Keratinocyte (primary cell): Measurements from ENCODE around the gene ACOXL. TPM values are rescaled to one million over a fixed set of nuclear protein-coding genes. Genes with fewer than 3 reads are reported as not detected.

ENCODE experiments used
- DNase-seq: peaks from one replicate; pipeline ENCODE4 v3.0.0-alpha.2; 2011; ENCODE audit warnings: low read depth, missing footprints, low spot score
- FAIRE-seq: peaks from 2 replicates; lab custom pipeline; 2011; peaks lifted over from hg19 to GRCh38; lab: Jason Lieb, UNC
- H2AFZ ChIP-seq: 2 replicates; pipeline ENCODE4 v1.6.0; 2012; ENCODE audit warnings: low read length, control low read depth, inconsistent platforms; ENCODE audit not compliant: control insufficient read depth
- H3K27ac ChIP-seq: 2 replicates; pipeline ENCODE4 v1.5.1; 2011; ENCODE audit warnings: low read length; ENCODE audit not compliant: control insufficient read depth, insufficient read depth
- H3K27me3 ChIP-seq: 3 replicates; pipeline ENCODE4 v1.6.0; 2011; ENCODE audit warnings: low read length; ENCODE audit not compliant: control insufficient read depth, insufficient read depth; ENCODE audit errors: extremely low read depth
- H3K36me3 ChIP-seq, 2 experiments: 2 replicates in 1 of 2; 3 replicates in 1 of 2; pipeline ENCODE4 v1.5.1; 2011; ENCODE audit warnings: low read length in 2 of 2, mild to moderate bottlenecking in 1 of 2; ENCODE audit not compliant: control insufficient read depth in 2 of 2, insufficient read depth in 2 of 2; ENCODE audit errors: extremely low read depth in 1 of 2
- H3K4me1 ChIP-seq: 3 replicates; pipeline ENCODE4 v1.5.1; 2011; ENCODE audit warnings: low read length; ENCODE audit not compliant: control insufficient read depth, insufficient read depth; ENCODE audit errors: extremely low read depth
- H3K4me2 ChIP-seq: 3 replicates; pipeline ENCODE4 v1.6.0; 2011; ENCODE audit warnings: low read depth, low read length; ENCODE audit not compliant: control insufficient read depth, insufficient read depth; ENCODE audit errors: extremely low read depth
- H3K4me3 ChIP-seq, 3 experiments: fragments of 200-600 bp in 1 of 3; sonication (generic) in 1 of 3; 2 replicates in 2 of 3; 3 replicates in 1 of 3; pipeline ENCODE4 v1.5.1; 2011 to 2016; ENCODE audit warnings: low read length in 3 of 3, mild to moderate bottlenecking in 3 of 3, control low read depth in 2 of 3, inconsistent platforms in 1 of 3, low read depth in 1 of 3, mixed read lengths in 1 of 3, mixed run types in 1 of 3, moderate library complexity in 1 of 3; ENCODE audit not compliant: control insufficient read depth in 2 of 3, insufficient read depth in 2 of 3; ENCODE audit errors: extremely low read depth in 1 of 3
- H3K79me2 ChIP-seq: 2 replicates; pipeline ENCODE4 v1.6.0; 2012; ENCODE audit warnings: low read length; ENCODE audit not compliant: control insufficient read depth, insufficient read depth
- H3K9ac ChIP-seq: 3 replicates; pipeline ENCODE4 v1.6.0; 2011; ENCODE audit warnings: low read length; ENCODE audit not compliant: control insufficient read depth, insufficient read depth; ENCODE audit errors: extremely low read depth
- H3K9me1 ChIP-seq: 3 replicates; pipeline ENCODE4 v1.6.0; 2011; ENCODE audit warnings: low read length; ENCODE audit not compliant: control insufficient read depth, insufficient read depth; ENCODE audit errors: extremely low read depth
- H3K9me3 ChIP-seq: 2 replicates; pipeline ENCODE4 v1.5.1; 2012; ENCODE audit warnings: low read depth, low read length; ENCODE audit not compliant: control insufficient read depth
- H4K20me1 ChIP-seq: 3 replicates; pipeline ENCODE4 v1.6.0; 2011; ENCODE audit warnings: low read length; ENCODE audit not compliant: control insufficient read depth, insufficient read depth; ENCODE audit errors: extremely low read depth
- CTCF ChIP-seq, 3 experiments: IDR thresholded peaks in 1 of 3; conservative IDR thresholded peaks in 1 of 3; optimal IDR thresholded peaks in 1 of 3; 2 replicates in 2 of 3; 3 replicates in 1 of 3; pipeline versions ENCODE3 to v1.5.1; 2011; ENCODE audit warnings: low read length in 3 of 3, mild to moderate bottlenecking in 3 of 3, moderate library complexity in 2 of 3, control low read depth in 1 of 3, inconsistent platforms in 1 of 3; ENCODE audit not compliant: insufficient read depth in 2 of 3; ENCODE audit errors: extremely low read depth in 1 of 3
- EZH2 ChIP-seq: IDR thresholded peaks from one replicate; pipeline ENCODE4 v1.6.1; 2012; ENCODE audit warnings: inconsistent platforms, mild to moderate bottlenecking, low read length, moderate library complexity
- dilution Hi-C: fragments of 300-500 bp; cut with MboI; formaldehyde crosslinking; loops from one replicate; pipeline ENCODE4 v1.7.0; 2020; ENCODE audit warnings: low sequenced_read_pairs; ENCODE audit not compliant: extremely low pct_ligation_motif_present
- polyA plus RNA-seq, 5 experiments: library from polyadenylated mRNA; depleted of rRNA in 3 of 5; stranded (reverse) in 3 of 5; stranded (forward) in 1 of 5; unstranded in 1 of 5; fragments of >200 nt; gene quantifications; 1 replicate in 1 of 5; 2 replicates in 3 of 5; 3 replicates in 1 of 5; pipeline versions ENCODE4 v1.2.1 to v1.2.3, GENCODE V29; 2011 to 2012; ENCODE audit warnings: missing spikeins in 2 of 5, low read depth in 1 of 5, low replicate concordance in 1 of 5

ACOXL gene
- polyA plus RNA-seq, 1 donor (not counting 4 experiments of a cell fraction or from before 2014, with no cell fraction given): 0.04 TPM

- dilution Hi-C loops: no loop called here
- TF ChIP-seq EZH2: no peak
- TF ChIP-seq CTCF (optimal IDR thresholded peaks at IDR 0.05 in 1 of 3, IDR thresholded peaks at IDR 0.05 in 1 of 3, conservative IDR thresholded peaks at IDR 0.05 in 1 of 3; ENCODE audit: extremely low read depth in 1 of 3, insufficient read depth in 2 of 3, low read length in 3 of 3): no peak
- no peak overlapping the region for H3K9ac ChIP-seq
- H3K9me1 ChIP-seq: no peaks in the 10 kb centered on the region
- peaks cover 9% of the 10 kb centered on the region for H3K4me1 ChIP-seq
- peaks cover 0 to 4% of the 10 kb centered on the region in 2 experiments for H3K36me3 ChIP-seq
- H3K27ac ChIP-seq: no peak overlapping the region
- H3K27me3 ChIP-seq: no peaks in the 10 kb centered on the region
- DNase-seq (no peak), FAIRE-seq (no peak)
- H3K4me2 ChIP-seq: no peak overlapping the region
- H3K79me2 ChIP-seq: peaks cover 13% of the 10 kb centered on the region
- H2AFZ ChIP-seq: no peak overlapping the region
- H3K4me3 ChIP-seq: no peak overlapping the region
- H4K20me1 ChIP-seq: no peaks in the 10 kb centered on the region
- H3K9me3 ChIP-seq: no peaks in the 10 kb centered on the region
Measured at GRCh38 chr2:111123751-111124150, 391.4 kb downstream of the ACOXL start.

GRCh38 chr2:111126581-111126980 lies 394.2 kb downstream of the ACOXL start:
- no peak overlapping the region for H3K9ac ChIP-seq
- no peak for DNase-seq
- no peak for TF ChIP-seq CTCF (optimal IDR thresholded peaks at IDR 0.05 in 1 of 3, IDR thresholded peaks at IDR 0.05 in 1 of 3, conservative IDR thresholded peaks at IDR 0.05 in 1 of 3; ENCODE audit: extremely low read depth in 1 of 3, insufficient read depth in 2 of 3, low read length in 3 of 3)
- no peak for TF ChIP-seq EZH2
- H3K9me3 ChIP-seq: no peaks in the 10 kb centered on the region
- H2AFZ ChIP-seq: no peak overlapping the region
- no peaks in the 10 kb centered on the region for H3K9me1 ChIP-seq
- peaks cover 0 to 4% of the 10 kb centered on the region in 2 experiments for H3K36me3 ChIP-seq
- H3K4me3 ChIP-seq: no peak overlapping the region
- H3K27me3 ChIP-seq: no peaks in the 10 kb centered on the region
- peaks cover 2% of the 10 kb centered on the region for H3K4me1 ChIP-seq
- no peak overlapping the region for H3K27ac ChIP-seq
- H3K79me2 ChIP-seq: peaks cover 12% of the 10 kb centered on the region
- no peak overlapping the region for H3K4me2 ChIP-seq
- no peak for FAIRE-seq
- no peaks in the 10 kb centered on the region for H4K20me1 ChIP-seq
- dilution Hi-C loops: no loop called here
